GM21515 (cell line): Measurements from ENCODE around the gene MVB12B.

Experiments
- ATAC-seq: cut with Tn5 transposase; IDR thresholded peaks from one replicate; pipeline ENCODE4 v1.9.1; 2021; ENCODE audit not compliant: unreplicated experiment

The MVB12B gene

DNA sequence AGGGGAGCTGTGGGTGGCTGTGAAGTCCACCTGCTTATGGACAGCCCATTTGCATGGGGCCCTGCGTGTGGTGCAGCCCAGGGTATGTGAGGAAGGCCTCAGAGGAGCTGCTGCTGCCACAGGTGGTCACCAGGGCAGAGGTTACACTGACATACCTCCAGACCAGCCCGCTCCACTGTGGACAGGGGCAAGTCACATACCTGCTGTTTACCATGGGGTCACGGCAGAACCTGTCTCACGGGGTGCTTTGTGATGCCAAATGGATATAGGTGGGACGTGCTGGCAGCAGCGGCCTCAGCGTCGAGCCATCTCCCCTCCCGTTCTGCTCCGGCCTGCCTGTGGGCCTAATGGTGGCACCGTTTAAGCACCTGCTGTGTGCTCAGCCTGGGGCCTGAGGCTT lies 159.6 kb downstream of the MVB12B start:
- ATAC-seq = no peak

DNA sequence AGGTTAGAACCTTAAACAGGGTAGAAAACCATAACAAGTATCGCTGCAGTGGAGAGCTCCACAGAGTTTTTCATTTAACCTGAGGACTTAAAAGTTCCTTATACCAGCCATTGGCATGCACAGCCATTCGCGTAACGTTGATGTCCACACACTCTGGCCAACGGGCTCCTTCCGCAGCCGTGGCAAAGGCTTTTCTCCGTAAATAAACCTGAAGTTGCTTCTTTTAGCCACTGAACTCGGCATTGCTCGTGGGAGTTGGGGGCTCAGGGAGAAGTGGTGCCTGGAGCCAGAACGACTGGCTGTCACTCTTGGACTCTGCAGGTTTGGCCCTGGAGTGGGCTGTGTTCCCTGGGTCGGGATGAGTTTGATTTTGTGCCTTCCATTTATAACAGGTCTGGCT lies 161.2 kb downstream of the MVB12B start:
- no peak for ATAC-seq

DNA sequence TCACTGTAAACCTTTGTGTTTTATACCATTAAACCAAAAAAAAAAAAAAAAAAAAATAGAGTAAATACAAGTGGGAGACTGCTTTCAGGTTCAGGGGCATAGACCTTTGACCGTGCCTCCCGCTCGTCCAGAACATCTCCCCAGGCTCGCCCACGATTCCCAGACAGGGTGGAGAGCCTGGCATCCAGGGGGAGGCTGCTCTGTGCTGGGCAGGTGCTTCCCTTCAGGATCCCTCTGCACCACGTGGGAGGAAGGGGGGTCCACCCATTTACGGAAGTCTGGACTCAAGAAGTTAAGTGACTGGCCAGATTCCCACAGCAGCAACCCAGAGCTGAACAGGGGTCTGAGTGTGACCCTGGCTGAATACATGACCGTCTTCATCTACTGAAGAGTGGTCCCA lies 161.7 kb downstream of the MVB12B start:
- ATAC-seq = no peak

DNA sequence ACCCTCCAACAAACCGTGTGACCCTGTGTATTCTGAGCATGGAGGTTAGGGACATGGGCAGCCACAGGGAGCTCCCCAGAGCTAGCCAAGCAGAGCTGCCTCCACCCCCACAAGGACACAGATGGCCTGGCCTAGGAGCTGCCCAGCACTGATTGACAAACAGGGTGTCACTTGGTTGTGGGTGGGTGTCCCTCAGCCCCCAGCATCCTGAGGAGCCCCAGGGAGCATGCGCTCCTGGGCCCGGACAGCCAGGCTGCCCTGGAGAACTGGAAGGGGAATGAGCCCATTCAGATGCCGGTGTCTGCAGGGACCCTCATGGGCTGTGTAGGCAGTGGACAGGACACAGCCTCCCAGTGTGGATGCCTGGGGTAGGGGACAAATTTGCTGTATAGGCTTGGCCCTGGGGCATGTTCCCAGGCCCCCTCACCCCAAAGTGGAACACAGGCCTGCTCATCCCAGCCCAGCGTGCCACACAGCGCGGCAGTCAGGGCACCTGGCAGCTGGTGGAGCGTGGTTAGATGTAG lies 162.3 kb downstream of the MVB12B start:
- no peak for ATAC-seq

DNA sequence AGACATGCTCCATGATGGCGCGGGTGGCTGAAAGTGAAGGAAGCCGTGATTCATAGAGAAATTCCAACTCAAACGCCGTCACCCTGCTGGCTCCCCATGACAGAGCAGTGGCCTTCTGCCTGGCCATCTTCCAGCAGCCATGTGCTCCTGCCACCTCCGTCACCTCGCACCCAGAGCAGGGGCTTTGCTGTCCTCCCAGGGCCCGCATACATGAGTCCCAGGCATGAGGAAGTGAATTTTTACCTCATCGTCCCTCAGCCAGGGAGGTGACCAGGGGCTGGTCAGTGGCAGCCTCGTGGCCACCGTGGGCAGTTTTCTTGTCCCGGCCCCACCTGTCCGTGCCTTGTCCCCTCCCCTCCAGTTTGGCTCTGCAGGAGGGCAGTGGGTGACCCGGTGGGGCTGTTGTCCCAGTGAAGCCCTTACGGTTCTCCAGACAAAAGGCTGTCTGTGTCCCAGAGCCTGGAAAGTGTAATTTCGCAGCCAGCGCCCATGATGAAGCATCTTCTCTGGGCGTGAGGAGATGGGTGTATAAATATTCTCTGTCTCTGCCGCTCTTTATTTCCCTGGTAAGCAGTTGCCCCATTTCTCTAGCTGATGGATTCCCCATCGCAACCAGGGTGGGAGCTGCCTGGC lies 163.1 kb downstream of the MVB12B start:
- no peak for ATAC-seq

DNA sequence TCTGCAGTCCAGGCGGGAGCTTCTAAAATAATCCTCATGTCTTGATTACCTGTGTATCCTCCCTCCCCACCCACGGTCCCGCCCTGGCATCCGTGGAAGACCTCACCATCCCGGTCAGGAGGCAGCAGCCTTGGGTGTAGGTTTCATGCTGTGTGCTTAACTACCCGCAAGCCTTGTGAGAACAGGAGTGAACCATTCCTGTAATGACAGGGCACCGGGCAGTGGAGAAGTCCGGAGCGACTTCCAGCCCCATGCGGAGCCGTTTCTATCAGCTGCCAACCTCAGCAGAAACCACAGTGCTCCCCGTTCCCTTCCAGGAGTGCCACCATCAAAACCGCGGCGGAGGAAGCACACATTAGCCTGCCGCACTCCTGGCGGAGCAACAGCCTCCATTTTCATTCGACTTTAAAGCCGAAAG lies 163.6 kb downstream of the MVB12B start:
- ATAC-seq = no peak

DNA sequence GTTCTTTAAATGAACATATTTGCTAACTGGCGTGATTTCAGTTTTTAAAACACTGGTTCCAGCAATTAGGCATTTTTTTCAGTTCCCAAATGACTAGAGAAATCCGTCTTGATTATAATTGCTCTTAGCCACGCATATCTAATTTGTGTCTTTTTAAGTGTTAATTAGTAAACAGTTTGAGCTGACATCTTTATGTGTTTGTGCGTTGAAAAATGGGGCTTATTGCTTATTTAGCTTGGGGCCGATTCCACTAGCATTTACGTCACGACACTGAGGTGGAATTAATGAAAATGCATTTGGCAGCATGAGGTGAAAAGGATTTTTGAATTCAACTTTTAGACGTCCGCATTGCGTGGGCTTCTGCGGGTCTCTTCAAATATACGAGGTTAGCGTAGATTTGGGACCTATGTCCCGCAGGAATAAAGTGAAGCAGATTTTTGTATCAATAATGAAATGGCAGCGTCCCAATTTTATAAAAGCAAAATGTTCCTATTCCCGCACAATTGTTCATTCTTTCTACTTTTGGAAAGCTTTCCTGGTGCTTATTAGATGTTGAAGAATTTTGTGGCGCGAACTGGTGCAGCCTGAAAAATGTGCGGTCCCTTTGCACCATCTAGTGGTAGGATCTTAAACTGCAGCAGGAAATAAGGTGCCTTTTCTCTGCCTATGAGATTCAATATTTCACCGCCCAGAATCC lies 164.4 kb downstream of the MVB12B start:
- no peak for ATAC-seq

DNA sequence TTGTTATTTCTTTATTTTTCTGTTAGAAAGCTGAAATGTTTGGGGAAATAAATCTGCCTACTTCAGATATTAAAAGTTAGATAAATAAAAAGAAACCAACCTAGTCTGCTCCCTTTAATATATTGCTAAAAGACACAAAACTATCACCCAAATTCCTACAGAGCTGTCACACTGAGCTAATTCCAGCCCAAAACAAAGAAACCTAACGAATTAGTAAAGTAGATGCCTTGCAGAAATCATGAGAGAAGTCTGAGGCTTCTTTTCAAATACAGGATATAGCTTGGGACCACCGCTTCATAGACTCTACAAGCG lies 164.9 kb downstream of the MVB12B start:
- ATAC-seq = no peak

DNA sequence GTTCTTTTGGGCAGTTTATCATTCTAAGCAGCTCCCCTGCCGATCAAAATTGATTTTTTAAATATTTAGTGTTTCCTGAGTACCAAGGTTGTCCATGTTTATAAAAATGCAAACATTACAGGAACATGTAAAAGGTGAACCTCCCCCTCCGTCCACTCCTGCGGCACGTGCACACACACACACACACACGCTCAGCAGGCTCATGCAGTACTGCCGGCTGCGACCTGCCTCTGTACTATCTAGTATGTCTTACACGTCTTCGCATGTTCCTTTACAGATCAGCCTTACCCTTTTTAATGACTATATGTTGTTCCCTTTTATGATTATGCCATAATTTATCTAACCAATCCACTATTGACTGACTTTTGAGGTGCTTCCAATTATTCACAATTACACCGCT lies 165.3 kb downstream of the MVB12B start:
- ATAC-seq = no peak

DNA sequence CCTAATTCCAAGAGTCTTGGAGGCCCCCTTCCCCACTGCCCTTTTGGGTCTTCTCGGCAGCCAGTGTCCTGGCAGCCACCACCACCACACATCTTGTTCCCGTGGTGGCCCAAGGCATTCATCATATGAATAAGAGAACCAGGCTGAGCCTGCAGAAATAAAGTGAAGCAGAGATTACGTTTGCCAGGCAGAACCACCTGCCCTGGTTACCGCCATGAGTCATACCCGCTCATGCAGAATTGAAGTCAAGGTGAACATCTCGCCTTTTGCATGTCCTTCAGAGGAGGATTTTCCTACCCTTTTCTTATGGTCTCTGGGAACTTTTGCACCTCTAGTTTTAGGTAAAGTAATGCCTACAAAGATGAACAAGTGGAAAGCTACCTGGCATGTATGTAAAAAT lies 167.6 kb downstream of the MVB12B start:
- ATAC-seq = no peak

DNA sequence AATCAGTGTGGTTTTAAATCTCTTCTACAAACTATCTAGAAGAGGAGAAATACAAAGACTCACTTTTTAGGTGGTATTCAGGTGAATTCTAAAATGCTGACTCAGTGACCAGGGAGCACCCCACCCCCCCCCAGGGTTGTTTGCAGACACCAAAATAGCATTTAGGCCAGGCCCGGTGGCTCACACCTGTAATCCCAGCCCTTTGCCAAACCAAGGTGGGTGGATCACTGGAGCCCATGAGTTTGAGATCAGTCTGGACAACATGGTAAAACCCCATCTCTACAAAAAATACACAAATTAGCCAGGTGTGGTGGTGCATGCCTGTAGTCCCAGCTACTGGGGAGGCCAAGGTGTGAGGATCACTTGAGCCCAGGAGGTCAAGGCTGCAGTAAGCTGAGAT lies 168.1 kb downstream of the MVB12B start:
- ATAC-seq = no peak

DNA sequence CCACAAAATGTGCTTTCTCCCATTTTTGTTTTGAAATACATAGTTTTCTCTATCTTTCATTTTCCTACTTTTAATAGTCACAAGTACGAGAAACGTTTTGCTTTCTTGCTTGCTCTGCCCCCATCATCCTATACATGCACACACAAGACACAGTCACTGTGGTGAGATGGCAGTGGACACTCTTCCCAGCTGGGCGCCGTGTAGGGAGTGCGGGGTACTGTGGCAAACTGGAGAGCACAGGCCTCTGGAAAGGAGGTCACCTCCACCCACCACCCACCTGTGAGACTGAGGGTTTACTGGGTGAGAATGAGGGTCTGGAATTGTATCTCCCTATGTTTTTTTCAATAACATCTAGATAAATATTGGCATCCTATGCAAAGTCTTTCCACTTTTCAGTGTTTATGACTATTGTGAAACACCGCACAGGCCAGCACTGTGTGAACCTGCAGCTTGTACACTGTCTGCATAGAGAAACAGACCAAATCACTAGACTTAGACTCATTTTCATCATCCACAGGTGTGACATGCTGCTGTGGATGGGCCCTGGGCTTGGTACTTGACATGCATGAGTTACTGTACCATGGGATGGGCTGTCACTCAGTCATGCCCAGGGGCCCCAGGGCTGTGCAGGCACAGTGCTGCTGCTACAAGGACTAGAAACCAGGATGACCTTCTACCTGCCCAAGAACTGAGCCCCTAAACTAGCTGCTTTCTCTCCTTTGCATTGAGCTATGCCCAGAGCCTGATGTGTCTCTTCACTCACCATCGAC lies 169.0 kb downstream of the MVB12B start:
- no peak for ATAC-seq

DNA sequence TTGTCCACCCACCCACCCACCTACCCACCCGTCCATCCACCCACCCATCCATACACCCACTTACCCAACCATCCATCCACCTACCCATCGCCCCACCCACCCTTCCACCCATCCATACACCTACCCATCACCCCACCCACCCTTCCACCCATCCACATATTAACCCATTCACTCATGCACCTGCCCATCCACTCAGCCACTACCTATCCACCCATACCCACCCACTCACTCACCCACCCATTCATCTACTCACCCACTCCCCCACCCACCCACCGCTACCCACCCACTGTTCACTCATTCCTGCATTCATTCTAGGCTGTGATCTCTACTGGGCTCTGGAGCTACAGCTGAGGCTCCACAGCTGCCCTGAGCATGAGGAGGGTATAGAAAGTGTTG lies 169.6 kb downstream of the MVB12B start:
- no peak for ATAC-seq

DNA sequence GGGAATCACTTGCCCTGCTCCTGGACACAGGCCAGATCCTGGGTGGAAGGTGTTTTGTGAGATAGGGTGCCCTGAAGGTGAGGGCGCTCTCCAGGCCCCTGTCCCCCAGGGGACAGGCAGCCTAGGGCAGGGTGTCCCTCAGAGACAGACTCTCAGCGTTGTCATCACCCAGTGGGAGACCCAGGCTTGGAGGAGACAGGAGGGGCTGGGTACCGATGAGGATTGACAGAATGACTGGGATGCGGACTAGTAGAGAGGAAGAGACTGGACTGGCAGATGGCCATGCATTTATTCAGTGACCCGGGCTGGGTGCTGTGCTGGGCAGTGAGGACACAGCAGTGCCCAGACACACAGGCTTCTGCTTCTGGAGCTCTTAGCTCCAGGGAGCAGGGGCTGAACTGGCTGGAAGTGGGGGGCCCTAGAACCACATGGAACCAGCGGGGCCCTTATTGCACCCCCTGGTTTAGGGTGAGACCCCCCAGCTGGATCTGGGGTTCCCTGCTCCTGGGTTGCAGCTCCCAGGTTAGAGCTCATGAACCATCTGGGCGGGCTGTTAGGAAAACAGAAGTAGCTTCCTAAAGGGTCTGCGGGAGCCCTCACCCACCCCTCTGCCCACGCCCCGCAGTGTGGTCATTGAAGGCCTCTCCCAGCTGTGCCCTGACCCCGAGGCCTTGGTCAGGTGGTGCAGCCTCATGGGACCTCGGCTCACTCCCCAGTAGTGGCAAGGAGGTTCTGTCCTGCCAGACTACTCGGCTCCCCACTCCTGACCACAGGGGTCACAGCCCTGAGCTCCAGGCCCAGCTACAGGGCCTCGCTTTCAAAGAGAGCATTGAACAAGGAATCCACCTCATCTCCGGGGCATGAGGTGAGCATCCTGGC lies 170.4 kb downstream of the MVB12B start:
- ATAC-seq = no peak

DNA sequence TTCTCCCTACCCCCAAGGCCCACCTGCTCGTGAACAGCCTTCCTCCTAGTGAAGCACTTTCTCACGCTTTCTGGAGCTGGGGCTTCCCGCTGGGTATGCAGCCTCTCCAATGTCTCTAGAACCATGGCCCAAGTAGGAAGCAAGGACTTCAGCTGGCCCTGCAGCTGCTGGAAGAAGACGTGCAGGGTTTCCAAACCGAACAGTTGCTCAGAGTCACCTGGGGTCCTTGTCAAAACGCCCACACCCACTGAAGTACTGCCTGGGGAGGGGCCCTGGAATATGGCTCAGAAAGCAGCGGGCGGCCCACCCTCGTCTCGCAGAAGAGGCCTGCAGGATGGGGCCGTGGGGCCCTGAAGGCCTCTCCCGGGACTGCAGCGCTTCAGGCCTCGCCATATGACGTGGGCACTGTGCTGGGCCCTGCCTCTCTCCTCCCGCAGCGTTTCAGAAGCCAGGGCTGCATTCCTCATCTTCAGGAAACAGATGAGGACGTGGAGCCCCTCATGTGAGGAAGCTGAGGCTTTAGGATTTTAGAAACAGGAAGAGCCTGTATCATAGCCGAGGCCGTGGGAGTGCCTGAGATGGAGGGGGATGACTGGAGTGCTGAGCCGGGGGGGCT lies 171.1 kb downstream of the MVB12B start:
- no peak for ATAC-seq

DNA sequence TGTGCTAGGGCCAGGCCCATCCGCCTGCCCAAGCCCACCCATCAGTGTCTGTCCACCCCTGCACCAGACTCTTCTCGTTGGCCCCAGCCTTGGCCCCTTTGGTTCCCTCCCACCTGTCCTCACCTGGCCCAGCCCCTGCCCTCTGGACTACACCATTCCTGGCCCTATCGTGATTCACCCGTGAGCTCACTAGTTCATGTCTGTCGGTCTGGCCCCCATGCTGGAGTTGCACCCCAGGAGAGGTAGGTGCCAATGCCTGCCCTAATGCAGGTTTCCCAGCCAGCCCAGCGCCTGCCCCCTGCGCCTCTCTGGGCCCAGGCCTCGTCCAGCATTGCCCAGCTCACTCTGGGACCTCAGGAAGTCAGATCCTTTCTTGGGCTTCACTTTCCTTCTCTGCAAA lies 171.7 kb downstream of the MVB12B start:
- ATAC-seq = no peak

DNA sequence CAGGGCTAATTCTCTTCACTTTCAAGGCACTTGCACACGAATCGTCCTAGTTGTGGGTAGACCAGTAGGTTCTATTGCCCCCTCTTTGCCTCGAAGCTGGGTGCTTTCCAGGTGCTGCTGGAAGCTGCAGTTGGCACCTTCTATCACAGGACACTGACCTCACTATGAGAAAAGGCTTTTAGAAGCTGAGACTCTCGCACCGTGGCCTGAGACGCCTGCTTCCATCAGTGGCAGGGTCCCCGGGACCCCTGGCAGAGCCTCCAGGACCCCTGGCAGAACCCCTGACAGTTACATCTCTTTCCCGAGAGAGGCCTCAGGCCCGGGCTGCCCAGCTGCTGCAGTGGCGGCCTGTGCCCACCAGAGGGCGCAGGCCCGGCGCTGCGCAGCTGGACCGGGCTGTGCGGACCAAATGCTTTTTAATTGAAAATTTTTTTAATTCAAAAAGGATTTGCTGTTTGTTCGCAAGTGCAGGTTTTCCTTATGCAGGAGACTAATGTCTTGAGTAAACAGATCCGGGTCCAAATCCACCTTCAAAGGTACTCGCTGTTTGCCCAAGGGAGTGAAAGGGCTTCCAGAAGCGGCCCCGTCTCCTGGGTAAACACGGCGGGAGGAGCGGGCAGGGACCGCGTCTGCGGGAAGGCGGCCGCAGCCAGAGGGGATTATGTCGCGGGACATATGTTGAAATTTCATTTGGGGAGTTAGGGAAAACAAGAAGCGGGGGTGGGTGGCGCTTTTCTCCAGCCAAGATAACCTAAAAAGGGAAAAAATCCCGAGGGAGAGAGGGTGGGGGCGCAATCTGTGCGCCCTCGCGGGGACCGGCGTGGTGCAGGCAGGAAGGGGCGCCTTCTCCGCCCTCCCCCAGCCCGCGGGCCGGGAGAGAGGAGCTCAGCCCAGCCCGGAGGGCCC lies 172.6 kb downstream of the MVB12B start:
- no peak for ATAC-seq

DNA sequence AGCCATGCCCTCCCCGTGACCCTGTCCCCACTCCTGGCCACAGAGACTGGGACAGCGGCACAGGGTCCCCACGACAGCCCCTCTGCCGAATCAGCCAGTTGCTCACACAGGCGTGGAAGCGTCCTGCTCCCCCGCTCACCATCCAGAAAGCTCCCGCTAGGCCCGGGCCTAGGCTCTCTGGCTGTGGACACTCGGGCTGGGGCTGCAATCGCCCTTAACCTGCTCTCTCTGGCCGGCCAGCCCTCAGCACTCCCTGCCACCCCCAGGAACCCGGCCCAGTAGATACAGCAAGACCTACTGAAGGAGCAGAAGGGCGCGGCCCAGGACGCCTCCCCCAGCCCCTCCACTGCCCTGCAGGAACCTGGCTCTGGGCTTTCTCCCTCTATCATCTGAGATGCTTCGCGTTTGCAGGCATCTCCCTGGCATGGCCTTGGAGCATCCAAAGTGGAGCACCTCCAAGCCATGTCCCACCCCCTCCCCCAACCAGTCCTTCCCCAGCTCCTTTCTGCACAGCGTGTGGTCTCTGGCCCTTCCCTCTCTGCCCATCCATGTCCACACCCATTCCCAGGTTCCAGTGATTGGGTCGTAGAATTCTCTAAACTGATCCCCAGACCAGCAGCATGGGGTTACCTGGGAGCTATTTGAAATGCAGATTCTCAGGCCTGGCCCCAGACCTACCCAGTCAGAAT lies 173.4 kb downstream of the MVB12B start:
- ATAC-seq = no peak
